ENCODE results near the gene BTD.

Gene BTD

GRCh38 chr3:15665510-15666150 is 64.1 kb downstream of the BTD start:
- DNase-seq (ENCODE audit: low read depth), result peak; percentile 14

- no peak for DNase-seq (ENCODE audit: low read depth)
Observed at GRCh38 chr3:15666277-15666676, 64.7 kb downstream of the BTD start.

GRCh38 chr3:15667484-15667883 is 65.9 kb downstream of the BTD start:
- no peak for DNase-seq (ENCODE audit: low read depth)

GRCh38 chr3:15673536-15673935 is 72.0 kb downstream of the BTD start:
- DNase-seq (ENCODE audit: low read depth), result no peak

GRCh38 chr3:15676259-15676658 is 74.7 kb downstream of the BTD start:
- no peak for DNase-seq (ENCODE audit: low read depth)

- no peak for DNase-seq (ENCODE audit: low read depth)
Observed at GRCh38 chr3:15679306-15679705, 77.8 kb downstream of the BTD start.

- peak; percentile 87 for DNase-seq (ENCODE audit: low read depth)
Observed at GRCh38 chr3:15681668-15682067, 80.1 kb downstream of the BTD start.

- DNase-seq (ENCODE audit: low read depth), result peak; percentile 84
Observed at GRCh38 chr3:15682561-15683185, 81.1 kb downstream of the BTD start.

GRCh38 chr3:15683253-15683652 is 81.7 kb downstream of the BTD start:
- no peak for DNase-seq (ENCODE audit: low read depth)

- no peak for DNase-seq (ENCODE audit: low read depth)
Observed at GRCh38 chr3:15685927-15686326, 84.4 kb downstream of the BTD start.

- no peak for DNase-seq (ENCODE audit: low read depth)
Observed at GRCh38 chr3:15690230-15690629, 88.7 kb downstream of the BTD start.

- no peak for DNase-seq (ENCODE audit: low read depth)
Observed at GRCh38 chr3:15690748-15691147, 89.2 kb downstream of the BTD start.

GRCh38 chr3:15693355-15693754 is 91.8 kb downstream of the BTD start:
- DNase-seq (ENCODE audit: low read depth), result no peak

- DNase-seq (ENCODE audit: low read depth), result no peak
Observed at GRCh38 chr3:15694628-15695027, 93.1 kb downstream of the BTD start.

All from fibroblast of gingiva (primary cell).